Neutrophil (primary cell): Measurements from ENCODE around the gene ARHGAP6.

ENCODE experiments used
- H3K27ac ChIP-seq: fragments of 200-600 bp; sonication (generic); 2 replicates; pipeline ENCODE4 v1.5.1; 2016; ENCODE audit warnings: mild to moderate bottlenecking, moderate library complexity
- H3K27me3 ChIP-seq: fragments of 200-600 bp; sonication (generic); 2 replicates; pipeline ENCODE4 v1.6.0; 2016; ENCODE audit warnings: mild to moderate bottlenecking
- H3K36me3 ChIP-seq: fragments of 200-600 bp; sonication (generic); 2 replicates; pipeline ENCODE4 v1.5.1; 2017
- H3K4me1 ChIP-seq, 2 experiments: fragments of 200-600 bp in 1 of 2; sonication (generic) in 1 of 2; 1 replicate in 1 of 2; 2 replicates in 1 of 2; pipeline versions ENCODE4 v1.5.1 to v1.6.1; 2013 to 2016; ENCODE audit warnings: low read depth in 1 of 2, low read length in 1 of 2, mild to moderate bottlenecking in 1 of 2, moderate library complexity in 1 of 2; ENCODE audit not compliant: control insufficient read depth in 1 of 2, insufficient read depth in 1 of 2
- H3K4me3 ChIP-seq, 2 experiments: fragments of 200-600 bp in 1 of 2; sonication (generic) in 1 of 2; 1 replicate in 1 of 2; 2 replicates in 1 of 2; pipeline ENCODE4 v1.5.1; 2013 to 2016; ENCODE audit warnings: low read depth in 1 of 2, low read length in 1 of 2, mild to moderate bottlenecking in 1 of 2, moderate library complexity in 1 of 2
- H3K9me3 ChIP-seq: fragments of 200-600 bp; sonication (generic); 2 replicates; pipeline ENCODE4 v1.5.1; 2016
- CTCF ChIP-seq: fragments of 200-600 bp; sonication (generic); IDR thresholded peaks from 2 replicates; pipeline ENCODE4 v1.5.1; 2016; ENCODE audit warnings: antibody characterized with exemption

Gene ARHGAP6

DNA sequence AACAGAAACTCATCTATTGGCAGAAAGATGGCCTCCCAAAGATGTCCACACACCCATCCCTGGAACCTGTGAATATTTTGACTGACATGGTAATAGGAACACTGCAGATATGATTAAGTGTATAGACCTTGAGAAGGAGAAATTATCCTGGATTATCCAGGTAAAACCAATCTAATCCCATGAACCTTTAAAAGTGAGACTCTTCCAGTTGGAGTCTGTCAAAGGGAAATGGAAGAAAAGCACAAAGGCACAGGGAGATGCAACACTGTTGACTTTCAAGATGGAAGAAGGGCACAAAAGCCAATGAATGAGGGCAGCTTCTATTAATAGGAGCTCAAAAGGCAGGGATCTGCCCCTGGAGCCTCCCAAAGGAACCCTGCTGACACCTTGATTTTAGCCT lies 289.6 kb downstream of the ARHGAP6 start:
- no peaks in the 10 kb centered on the region for H3K36me3 ChIP-seq
- H3K27ac ChIP-seq = no peak overlapping the region
- H3K27me3 ChIP-seq = no peaks in the 10 kb centered on the region
- TF ChIP-seq CTCF = no peak
- H3K4me3 ChIP-seq = no peak overlapping the region
- H3K9me3 ChIP-seq = no peaks in the 10 kb centered on the region
- H3K4me1 ChIP-seq = no peaks in the 10 kb centered on the region

GRCh38 chrX:11375614-11376119 lies 290.1 kb downstream of the ARHGAP6 start:
- no peak overlapping the region for H3K27ac ChIP-seq
- H3K9me3 ChIP-seq = no peaks in the 10 kb centered on the region
- no peak overlapping the region for H3K4me3 ChIP-seq
- no peaks in the 10 kb centered on the region for H3K36me3 ChIP-seq
- H3K4me1 ChIP-seq = no peaks in the 10 kb centered on the region
- H3K27me3 ChIP-seq = no peaks in the 10 kb centered on the region
- no peak for TF ChIP-seq CTCF

DNA sequence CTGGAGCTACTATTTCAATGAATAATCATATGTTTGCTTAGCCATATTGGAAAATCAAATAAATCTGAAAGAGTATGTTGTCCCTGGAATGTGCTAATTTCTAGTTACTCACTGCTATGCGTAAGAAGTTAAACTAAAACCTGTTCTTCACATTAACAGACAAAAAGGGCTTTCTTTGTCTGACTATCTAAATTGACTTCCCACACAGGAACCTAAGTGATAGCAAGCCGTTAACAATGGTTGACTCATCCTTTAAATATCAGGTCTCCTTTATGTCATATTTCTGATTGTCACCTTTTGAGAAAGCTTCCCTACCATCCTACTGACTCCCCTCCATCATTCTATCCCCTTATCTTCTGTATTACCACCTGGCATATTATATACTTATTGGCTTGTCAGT lies 291.1 kb downstream of the ARHGAP6 start:
- no peak overlapping the region for H3K27ac ChIP-seq
- TF ChIP-seq CTCF = no peak
- H3K4me3 ChIP-seq = no peak overlapping the region
- no peaks in the 10 kb centered on the region for H3K4me1 ChIP-seq
- no peaks in the 10 kb centered on the region for H3K36me3 ChIP-seq
- no peaks in the 10 kb centered on the region for H3K9me3 ChIP-seq
- no peaks in the 10 kb centered on the region for H3K27me3 ChIP-seq

DNA sequence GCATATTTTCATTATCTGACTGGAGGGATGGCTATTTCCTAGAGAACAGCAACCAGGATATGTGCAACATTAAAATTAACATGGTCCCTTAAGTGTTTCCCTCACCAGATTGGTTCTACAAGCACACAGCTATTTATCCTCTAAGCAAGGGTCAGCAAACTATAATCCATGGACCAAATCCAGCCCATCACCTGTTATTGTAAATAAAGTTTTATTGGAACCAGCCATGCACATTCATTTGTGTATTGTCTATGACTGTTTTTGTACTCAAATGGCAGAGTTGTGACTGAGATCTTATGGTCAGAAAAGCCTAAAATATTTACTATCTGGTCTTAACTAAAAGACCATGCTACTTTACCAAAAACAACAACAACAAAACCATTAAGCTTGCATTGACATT lies 294.6 kb downstream of the ARHGAP6 start:
- Histone ChIP-seq H3K4me1 (no peaks in the 10 kb centered on the region), H3K27ac (no peak overlapping the region), H3K36me3 (no peaks in the 10 kb centered on the region), H3K27me3 (no peaks in the 10 kb centered on the region), H3K4me3 (no peak overlapping the region), H3K9me3 (no peaks in the 10 kb centered on the region)
- TF ChIP-seq CTCF = no peak

- Histone ChIP-seq H3K4me1 (no peaks in the 10 kb centered on the region), H3K9me3 (no peaks in the 10 kb centered on the region), H3K27ac (no peak overlapping the region), H3K36me3 (no peaks in the 10 kb centered on the region), H3K4me3 (no peak overlapping the region), H3K27me3 (no peaks in the 10 kb centered on the region)
- no peak for TF ChIP-seq CTCF
These were observed 297.9 kb downstream of the ARHGAP6 start for GRCh38 chrX:11367609-11368430.
